Measurements from ENCODE around the gene NMNAT3.

- no peak for TF ChIP-seq CTCF (IDR thresholded peaks at IDR 0.05; ENCODE audit: insufficient read depth, low read length, poor library complexity, severe bottlenecking)
- TF ChIP-seq EZH2phosphoT487 (conservative IDR thresholded peaks at IDR 0.05; ENCODE audit: low read length), result no peak
These were observed 100.4 kb downstream of the NMNAT3 start for GRCh38 chr3:139577346-139577745.

Data from SU-DHL-6 (cell line).